Effector CD8-positive, alpha-beta T cell (primary cell): Measurements from ENCODE around the gene PAPPA.

Experiments
- DNase-seq: peaks from one replicate; lab custom pipeline; 2025; lab: John Stamatoyannopoulos, UW

The PAPPA gene

GRCh38 chr9:116318468-116319374, 165.1 kb downstream of the PAPPA start:
- DNase-seq: no peak

GRCh38 chr9:116319480-116319879, 165.9 kb downstream of the PAPPA start:
- DNase-seq: no peak

GRCh38 chr9:116320290-116320689, 166.7 kb downstream of the PAPPA start:
- no peak for DNase-seq

GRCh38 chr9:116322521-116322920, 168.9 kb downstream of the PAPPA start:
- no peak for DNase-seq

GRCh38 chr9:116323012-116323411, 169.4 kb downstream of the PAPPA start:
- no peak for DNase-seq

- DNase-seq: no peak
Measured at GRCh38 chr9:116323571-116323970, 170.0 kb downstream of the PAPPA start.

- DNase-seq: no peak
Measured at GRCh38 chr9:116325924-116326323, 172.3 kb downstream of the PAPPA start.

GRCh38 chr9:116327701-116328405, 174.3 kb downstream of the PAPPA start:
- DNase-seq: no peak

GRCh38 chr9:116329470-116329869, 175.9 kb downstream of the PAPPA start:
- no peak for DNase-seq

GRCh38 chr9:116331241-116331640, 177.7 kb downstream of the PAPPA start:
- no peak for DNase-seq

GRCh38 chr9:116332090-116332489, 178.5 kb downstream of the PAPPA start:
- no peak for DNase-seq

GRCh38 chr9:116333254-116333653, 179.7 kb downstream of the PAPPA start:
- no peak for DNase-seq

- no peak for DNase-seq
Measured at GRCh38 chr9:116334546-116335150, 181.1 kb downstream of the PAPPA start.

- no peak for DNase-seq
Measured at GRCh38 chr9:116335392-116335791, 181.8 kb downstream of the PAPPA start.

GRCh38 chr9:116336133-116336862, 182.7 kb downstream of the PAPPA start:
- DNase-seq: no peak

GRCh38 chr9:116337015-116337414, 183.4 kb downstream of the PAPPA start:
- DNase-seq: no peak

- no peak for DNase-seq
Measured at GRCh38 chr9:116340270-116340669, 186.7 kb downstream of the PAPPA start.

- no peak for DNase-seq
Measured at GRCh38 chr9:116342061-116342460, 188.5 kb downstream of the PAPPA start.

- DNase-seq: no peak
Measured at GRCh38 chr9:116342941-116343340, 189.3 kb downstream of the PAPPA start.

GRCh38 chr9:116344416-116344815, 190.8 kb downstream of the PAPPA start:
- no peak for DNase-seq

- no peak for DNase-seq
Measured at GRCh38 chr9:116345393-116345792, 191.8 kb downstream of the PAPPA start.

GRCh38 chr9:116345817-116346216, 192.2 kb downstream of the PAPPA start:
- no peak for DNase-seq
